DMS53 treated with DMSO at 0.1 percent for 48 hours (cell line): Measurements from ENCODE around the gene KIAA1958.
"Not testable (repeated sequence)": the region's sequence is repeated elsewhere in the genome, so short reads cannot be mapped to it uniquely, and the experiment has no call there.

Source experiments
- DNase-seq: peaks from one replicate; lab custom pipeline; 2025; ENCODE audit not compliant: unreplicated experiment; lab: John Stamatoyannopoulos, UW

Gene KIAA1958

DNA sequence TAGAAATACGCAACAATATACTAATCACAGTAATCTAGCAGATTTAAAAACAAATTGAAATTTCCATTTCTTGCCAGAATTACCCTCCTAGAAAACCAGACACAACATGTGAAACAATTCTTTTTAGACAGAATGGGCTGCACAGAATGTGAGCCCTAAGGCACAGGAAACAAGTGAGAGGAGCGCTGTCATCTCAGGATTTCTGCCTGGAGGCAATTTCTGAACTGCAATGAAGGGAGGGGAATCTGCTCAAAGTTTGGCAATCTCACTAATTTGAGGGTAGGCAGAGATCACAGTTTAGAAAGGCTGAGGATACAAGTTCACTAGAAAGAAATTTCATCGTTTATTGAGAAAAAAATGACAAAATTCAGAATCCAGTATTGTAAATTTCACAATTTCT, 161.0 kb downstream of the KIAA1958 start:
- no peak for DNase-seq

DNA sequence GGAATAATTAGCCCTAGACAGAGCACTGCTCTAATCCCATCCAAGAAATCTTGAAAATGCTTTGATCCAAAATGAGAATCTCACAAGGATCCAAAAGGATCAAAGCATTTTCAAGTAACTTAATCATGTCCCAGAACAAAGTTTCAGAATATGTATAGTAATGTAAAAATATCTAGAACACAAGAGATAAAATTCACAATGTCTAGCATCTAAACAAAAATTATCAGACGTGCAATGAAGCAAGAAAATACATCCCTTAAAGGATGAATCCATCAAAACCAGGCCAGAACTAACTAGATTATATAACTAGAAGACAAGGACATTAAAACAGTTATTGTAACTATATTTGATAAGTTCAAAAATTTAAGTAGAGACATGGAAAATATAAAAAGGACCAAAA, 162.0 kb downstream of the KIAA1958 start:
- no peak for DNase-seq

DNA sequence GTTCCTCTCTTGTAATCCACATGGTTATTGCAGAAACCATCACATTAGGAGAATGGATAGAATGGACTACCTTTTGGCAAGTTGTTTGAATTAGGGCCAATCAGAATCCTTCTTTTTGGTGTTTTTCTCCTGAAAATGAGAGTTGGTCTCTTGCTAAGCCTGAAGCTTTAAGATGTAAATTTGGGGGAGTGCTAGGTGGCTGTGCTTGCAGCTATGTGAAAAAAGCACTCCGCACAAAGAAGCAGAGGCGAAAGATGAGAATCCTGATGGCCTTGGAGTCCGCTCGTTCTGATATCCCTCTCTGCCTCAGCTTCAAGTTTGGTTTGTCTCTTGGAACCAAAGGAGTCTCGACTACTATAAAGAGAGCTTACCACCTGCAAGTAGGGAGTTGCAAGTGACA, 167.7 kb downstream of the KIAA1958 start:
- no peak for DNase-seq

DNA sequence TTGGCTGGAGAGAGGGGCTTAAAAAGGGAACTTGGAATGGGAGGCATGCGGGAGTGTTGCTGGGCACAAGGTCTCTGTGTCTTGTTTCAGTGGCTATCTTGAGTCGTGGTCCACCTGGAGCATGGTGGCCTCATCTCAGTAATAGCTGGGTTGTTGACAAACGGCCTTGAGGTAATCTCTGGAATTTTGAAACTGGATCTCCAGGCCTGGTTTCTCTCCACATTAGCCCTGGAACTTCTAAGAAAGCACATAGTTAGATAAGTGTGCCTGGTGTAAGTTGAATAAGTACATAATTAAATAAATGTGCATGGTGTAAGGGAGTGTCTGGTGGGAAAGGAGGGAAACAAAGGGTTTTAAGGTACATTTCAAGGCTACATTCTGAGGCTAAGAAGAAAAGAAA, 169.0 kb downstream of the KIAA1958 start:
- DNase-seq = no peak

DNA sequence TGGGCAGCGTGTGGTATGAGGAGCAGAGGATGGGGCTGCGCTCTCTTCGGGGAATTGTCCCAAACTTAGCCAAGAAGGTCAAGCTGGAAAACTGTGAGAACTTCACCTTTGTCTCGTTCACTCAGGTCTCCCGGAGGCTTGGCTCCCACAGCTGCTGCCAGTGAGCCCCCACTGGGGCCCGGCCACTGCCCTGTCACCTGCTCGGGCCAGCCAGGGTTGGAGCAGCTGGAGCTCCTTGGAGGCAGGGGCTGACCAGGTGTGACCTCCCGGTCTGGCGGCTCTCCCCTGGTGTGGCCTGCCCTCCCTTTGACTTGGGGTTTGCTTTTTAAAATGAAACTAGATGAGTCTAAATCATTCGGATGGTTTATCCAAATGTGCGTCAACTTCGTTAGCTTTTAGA, 173.3 kb downstream of the KIAA1958 start:
- no peak for DNase-seq

DNA sequence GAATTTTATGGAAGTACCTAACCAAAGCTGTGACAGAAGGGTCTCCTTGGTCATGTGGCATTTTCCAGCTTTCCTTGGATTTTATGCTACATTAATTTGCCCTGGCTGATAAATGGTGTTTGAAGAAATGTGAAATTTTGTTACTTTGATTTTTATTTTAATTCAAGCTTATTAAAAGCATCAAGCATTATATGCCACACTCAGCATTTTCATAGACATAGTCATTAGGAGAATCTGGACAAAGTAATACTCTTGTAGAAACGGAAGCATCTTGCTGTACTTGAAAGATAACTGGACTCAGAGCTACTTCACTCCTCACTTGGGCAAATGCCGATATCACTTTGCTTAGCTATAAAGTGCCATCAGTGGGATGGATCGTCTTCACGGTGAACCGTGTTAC, 177.1 kb downstream of the KIAA1958 start:
- DNase-seq = no peak

DNA sequence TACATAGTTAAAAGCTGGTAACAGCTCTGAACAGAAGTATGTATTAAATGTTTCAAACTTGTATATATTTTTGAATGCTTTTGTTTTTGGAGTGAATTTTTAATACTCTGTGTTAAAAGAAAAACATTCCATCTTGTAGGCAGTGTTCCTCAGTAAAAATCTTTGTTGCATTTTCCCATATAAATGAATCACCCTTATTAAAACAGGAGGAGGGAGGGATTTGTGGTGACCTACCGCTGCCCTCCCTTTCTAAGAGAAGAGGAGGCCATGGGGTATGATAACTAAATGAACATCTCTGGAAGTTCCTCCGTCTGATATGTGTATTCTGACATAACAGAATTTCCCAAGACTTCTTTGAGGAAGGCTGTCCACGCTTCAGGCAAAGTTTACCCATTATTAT, 177.9 kb downstream of the KIAA1958 start:
- DNase-seq = no peak

DNA sequence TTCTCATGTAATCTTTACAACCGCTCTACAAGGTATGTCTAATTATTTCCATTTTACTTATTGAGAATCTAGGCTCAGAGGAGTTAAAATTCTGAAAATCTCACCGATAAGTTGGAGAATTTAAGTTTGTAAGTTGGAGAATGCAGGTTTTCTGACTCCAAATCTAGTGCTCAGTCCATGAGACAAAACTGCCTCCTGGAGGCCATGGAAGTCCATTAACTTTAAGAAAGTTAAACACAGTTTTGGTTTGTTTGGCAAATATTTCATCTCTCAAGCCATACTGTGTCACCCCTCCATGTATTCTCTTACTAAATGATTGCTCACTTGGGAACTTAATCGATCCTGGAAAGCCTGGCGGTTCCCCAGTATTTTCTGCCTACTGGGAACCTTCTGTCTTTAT, 178.7 kb downstream of the KIAA1958 start:
- no peak for DNase-seq

DNA sequence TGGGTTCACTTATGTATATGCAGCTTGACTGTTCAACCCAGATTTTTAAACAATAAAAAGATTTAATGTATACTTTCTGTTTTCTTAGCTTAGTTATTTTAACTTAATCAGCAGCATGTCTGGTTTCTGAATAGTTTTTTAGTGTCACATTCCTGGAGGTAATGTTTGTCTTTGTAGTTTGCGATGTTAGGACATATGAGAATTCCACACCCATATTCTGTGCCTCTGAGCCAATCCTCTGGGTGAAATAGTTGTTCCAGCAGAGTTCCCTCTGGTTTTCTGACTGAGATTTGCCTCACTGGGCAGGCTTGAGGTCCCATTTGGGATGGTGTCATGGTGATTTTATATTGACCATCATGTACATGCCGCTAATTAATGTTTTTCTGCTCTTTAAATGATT, 182.7 kb downstream of the KIAA1958 start:
- DNase-seq = no peak

DNA sequence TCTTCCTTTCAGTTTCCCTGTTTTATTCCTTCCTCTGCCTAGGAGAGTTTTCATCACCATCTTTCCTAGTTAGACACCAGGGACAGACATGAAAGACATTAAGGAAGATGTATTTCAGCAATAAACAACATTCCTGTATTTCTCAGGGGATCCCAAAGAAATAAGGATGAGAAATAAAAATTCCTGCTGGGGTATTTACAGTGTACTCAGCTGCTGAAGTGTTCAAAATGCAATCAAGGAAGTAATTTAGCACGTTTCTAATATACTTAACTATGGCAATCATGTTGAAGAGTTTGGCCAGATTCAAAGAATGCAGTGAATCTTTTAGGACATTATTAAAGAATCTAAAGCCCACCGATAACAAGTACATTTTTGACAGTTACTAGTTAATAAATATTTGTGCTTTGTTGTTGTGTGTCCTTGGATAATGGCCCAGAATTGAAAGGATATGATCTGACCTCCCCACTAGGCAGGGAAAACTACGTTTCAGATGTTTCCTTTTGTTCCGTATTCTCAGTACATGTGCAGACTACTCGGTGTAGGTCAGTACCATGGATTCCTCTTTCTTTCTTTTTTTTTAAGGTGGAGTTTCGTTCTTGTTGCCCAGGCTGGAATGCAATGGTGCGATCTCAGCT, 184.5 kb downstream of the KIAA1958 start:
- no peak for DNase-seq

DNA sequence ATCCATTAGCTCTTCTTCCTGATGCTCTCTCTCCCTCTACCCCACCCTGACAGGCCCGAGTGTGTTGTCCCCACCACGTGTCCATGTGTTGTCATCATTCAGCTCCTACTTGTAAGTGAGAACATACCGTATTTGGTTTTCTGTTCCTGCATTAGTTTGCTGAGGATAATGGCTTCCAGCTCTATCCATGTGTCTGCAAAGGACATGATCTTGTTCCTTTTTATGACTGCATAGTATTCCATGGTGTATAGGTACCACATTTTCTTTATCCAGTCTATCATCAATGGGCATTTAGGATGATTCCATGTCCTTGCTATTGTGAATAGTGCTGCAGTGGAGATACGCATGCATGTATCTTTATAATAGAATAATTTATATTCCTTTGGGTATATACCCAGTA, 186.6 kb downstream of the KIAA1958 start:
- DNase-seq = not testable (repeated sequence)

DNA sequence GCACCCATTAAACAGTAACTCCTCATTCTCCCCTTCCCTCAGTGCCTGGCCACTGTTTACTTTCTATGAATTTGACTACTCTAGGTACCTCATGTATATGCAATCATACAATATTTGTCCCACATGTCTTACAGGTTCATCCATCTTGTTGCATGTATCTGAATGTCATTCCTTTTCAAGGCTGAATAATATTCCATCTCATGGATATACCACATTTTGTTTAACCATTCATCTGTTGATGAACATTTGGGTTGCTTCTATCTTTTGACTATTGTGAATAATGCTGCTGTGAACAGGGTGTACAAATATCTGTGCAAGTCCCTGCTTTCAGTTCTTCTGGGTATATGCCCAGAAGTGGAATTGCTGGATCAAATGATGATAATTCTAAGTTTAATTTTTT, 190.4 kb downstream of the KIAA1958 start:
- DNase-seq = no peak

DNA sequence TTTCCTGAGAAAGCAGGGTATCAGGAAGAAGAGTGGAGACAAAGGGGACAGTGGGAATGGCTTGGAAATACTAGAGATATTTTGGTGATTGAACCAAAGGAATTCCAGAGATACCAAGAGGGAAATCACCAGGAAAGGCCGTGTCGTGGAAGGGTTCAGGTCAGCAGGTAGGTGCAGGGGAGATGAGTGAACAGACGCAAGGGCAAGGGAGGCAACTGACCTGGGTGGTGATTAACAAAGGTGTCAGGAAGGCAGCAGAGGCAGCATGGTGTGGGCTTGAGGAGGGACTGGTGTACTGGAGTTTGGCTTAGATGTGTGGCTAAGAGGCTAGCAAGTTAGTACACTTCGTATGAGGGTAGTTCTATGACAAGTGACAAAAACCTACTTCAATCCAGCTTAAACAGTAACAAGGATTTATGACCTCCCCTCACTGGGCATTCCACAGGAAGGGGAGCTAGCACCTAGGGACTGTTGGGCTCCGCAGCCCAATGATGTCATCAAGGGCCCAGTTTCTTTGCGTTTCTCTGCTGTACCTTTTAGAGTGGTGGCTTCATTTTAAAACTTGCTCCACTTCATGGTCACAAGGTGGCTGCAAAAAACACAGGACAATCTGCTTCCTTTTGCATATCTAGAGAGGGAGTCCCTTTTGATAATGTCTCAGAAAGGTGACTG, 194.2 kb downstream of the KIAA1958 start:
- DNase-seq = no peak

DNA sequence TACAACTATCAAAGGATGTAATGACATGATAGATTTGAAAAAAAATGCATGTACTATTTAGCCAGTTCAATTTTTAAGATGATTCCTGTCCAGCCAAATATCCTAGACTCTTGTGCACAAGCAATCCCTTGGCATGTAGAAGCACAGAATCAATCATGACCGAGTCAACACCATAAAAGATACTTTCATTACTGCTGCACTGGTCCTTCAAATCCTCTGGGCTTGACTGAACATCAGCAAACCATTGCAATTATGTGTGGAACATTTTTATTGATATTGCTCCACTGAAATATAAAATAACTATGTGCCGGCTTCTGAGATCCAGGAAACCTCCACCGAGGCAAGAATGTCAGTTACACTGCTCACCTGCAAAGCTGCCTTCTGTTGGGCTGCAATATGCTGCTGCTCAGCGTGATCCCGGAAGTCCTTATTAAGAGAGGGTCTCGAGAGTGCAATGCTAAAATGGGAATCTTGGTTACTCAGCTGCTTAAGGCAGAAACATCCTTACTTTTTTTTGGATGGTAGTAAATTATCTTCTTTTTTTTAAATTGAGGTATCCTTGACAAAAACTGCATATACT, 202.6 kb downstream of the KIAA1958 start:
- DNase-seq = no peak

DNA sequence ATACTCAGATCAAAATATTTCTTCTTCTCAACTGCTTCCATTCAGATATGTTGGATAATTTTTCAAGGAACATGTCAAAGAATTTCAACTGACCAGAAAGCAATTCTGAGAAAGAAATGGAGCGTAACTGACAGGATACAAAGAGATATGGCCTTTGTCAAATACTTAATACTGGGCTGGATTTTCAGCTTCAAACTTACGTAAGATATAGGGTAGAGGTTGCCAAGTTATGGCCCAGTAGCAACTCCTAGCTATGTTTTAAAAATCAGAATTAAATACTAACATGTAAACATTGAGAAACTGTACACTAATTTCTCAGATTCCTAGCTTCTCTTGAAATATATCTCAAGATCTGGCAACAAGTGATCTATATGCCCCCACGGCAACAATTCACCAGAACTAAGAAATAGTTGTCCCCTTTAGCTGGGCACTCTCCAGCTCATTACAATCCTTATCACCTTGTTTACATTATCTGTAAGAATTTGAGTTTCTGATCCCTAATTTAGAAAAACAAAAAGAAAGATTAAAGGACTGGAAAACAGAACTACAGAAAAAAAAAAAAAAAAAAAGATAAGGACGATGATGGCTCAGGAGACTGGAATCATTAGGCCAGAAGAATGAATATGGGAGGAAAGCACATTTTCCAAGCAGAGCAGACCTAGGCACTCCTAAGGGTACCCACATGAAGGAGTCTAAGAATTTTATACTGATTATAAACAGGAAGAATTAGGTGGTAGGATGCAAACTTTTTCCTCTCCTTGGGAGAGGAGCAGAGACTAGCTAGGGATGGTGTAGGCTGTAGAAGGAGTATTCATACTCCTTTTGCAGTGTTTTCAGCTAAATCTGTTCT, 208.3 kb downstream of the KIAA1958 start:
- DNase-seq = no peak

DNA sequence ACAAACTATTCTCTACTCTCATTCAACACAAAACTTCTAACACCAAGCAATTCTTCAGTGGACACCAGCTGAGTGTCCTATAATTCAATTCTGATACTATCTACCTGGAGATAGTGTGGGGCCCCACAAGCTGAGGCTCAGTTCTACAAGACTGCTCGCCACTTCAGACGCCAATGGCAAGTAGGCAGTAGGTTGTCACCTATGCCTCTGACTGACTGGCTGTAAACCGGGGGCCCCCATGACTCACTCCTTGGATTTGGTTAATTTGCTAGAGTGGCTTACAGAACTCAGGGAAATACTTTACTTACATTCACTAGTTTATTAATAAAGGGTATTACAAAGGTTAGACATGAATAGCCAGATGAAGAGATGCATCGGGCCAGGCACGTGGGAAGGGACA, 209.8 kb downstream of the KIAA1958 start:
- DNase-seq = no peak

DNA sequence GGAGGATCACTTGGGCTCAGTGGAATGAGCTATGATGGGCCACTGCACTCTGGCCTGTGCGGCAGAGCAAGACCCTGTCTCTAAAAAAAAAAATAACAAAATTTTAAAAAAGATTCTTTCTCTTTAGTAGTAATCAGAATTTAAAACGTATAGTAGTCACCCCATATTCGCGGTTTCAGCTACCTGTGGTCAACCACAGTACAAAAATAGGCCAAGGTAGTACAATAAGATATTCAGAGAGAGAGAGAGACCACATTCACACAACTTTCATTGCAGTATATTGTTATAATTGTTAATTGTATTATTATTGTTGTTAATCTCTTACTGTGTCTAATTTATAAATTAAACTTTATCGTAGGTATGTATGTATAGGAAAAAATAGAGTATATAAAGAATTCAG, 212.6 kb downstream of the KIAA1958 start:
- no peak for DNase-seq

DNA sequence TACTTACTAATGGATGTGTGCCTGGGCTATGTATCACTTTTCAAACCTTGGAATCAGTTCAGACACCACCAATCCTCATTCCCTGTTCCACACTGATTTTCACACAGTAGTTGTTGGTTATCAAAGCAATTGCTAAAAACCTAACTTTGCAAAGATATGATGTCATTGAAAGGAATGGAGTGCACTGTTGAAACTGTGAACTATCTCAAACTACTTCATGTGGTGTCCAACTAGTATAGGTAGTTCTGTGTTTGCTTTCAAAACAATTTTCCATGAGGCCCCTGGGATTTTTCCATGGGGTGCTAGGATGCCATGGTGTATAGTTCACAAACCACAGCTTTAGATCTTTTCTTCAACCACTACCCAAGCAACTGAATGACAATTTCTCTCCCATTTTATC, 213.5 kb downstream of the KIAA1958 start:
- no peak for DNase-seq

DNA sequence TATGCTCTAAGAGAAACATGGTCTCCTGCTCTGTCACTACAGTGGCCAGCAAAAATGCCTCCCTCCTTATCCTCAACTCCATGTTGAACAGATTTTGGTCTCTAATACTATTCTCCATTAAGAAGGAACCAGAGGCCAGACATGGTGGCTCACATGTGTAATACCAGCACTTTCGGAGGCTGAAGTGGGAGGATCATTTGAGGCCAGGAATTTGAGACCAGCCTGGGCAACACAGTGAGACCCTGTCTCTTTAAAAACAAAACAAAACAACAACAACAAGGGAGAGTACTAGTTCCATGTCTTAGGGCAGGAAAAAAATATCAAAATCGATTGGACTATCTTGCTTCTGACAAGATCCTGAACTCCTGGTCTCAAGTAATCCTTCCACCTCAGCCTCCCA, 216.7 kb downstream of the KIAA1958 start:
- DNase-seq = no peak

DNA sequence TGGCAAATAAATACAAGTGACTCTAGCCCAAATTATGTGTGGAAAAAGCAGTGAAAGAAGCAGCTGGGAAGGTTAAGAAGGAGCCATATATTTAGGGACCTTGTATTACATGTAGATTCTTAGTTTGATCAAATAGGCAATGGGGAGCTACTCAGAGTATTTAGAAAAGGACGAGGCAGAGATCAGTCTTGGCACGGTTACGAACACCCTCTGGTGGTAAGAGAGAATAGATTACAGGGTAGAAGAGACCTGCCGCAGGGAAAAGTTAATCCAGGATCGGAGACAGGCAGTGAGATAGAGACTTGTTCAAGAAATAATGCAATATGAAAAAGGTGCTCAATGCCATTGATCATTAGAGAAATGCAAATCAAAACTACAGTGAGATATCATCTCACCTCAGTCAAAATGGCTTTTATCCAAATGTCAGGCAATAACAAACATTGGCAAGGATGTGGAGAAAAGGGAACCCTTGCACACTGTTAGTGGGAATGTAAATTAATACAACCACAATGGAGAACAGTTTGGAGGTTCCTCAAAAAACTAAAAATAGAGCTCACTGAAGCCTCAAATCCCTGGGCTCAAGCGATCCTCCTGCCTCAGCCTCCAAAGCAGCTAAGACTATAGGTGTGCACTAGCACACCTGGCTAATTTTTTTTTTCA, 219.3 kb downstream of the KIAA1958 start:
- DNase-seq = no peak

DNA sequence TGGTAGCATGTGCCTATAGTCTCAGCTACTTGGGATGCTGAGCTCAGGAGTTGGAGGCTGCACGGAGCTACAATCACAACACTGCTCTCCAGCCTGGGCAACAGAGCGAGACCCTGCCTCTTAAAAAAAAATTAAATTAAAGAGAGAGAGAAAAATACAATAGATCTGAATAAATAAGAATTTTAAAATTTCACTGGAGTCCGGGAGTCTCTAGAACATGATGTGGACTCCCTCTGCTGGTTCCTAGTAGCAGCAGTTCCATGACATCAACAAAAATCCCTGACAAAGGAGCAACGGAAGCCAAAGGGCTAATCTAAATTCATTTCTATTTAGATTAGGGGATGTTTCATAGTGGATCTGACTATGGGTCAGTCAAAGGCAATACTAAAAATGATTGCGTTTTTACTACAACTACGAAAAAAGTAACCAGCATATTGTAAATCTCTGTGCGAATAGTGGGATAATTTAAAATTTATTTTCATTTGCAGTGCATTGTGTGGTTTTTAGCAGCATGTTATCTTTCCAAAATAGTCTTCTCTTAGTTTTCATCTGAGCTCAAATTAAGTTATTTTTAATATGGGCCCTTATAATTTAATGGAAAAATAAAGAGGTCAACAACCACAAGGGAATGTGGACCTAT, 224.5 kb downstream of the KIAA1958 start:
- no peak for DNase-seq
